Measurements from ENCODE around the gene PDILT.

PDILT gene

DNA sequence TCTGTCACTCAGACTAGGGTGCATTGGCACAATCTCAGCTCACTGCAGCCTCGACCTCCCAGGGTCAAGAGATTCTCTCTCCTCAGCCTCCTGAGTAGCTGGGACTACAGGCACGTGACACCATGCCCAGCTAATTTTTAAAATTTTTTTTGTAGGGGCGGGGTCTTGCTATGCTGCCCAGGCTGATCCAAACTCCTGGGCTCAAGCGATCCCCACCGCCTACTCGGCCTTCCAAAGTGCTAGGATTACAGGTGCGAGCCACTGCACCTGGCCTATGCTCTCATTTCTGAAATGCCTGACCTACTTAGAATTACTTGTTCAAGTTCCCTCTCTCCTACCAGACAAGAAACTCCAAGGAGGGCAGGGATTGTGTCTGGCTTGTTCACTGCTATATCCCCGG is 72.1 kb downstream of the PDILT start:
- POLR2A ChIA-PET, result no interaction called here
- peaks cover 8% of the 10 kb centered on the region; the same call in 1 of the 2 replicates for H3K4me1 ChIP-seq (ENCODE audit: control insufficient read depth, insufficient read depth, low read length)
- H3K9me3 ChIP-seq (ENCODE audit: control insufficient read depth, insufficient read depth, low read depth, low read length), result no peaks in the 10 kb centered on the region
- H3K27ac ChIP-seq (ENCODE audit: extremely low read depth, low read depth, low read length), result no peak overlapping the region
- TF ChIP-seq, protein P1, sequence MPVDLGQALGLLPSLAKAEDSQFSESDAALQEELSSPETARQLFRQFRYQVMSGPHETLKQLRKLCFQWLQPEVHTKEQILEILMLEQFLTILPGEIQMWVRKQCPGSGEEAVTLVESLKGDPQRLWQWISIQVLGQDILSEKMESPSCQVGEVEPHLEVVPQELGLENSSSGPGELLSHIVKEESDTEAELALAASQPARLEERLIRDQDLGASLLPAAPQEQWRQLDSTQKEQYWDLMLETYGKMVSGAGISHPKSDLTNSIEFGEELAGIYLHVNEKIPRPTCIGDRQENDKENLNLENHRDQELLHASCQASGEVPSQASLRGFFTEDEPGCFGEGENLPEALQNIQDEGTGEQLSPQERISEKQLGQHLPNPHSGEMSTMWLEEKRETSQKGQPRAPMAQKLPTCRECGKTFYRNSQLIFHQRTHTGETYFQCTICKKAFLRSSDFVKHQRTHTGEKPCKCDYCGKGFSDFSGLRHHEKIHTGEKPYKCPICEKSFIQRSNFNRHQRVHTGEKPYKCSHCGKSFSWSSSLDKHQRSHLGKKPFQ (tag by site-specific recombination; IDR thresholded peaks at IDR 0.05), result no peak
- no peak for TF ChIP-seq KLF16 (tag by site-specific recombination; IDR thresholded peaks at IDR 0.05)
- CTCF ChIA-PET, result no interaction called here
- H3K4me3 ChIP-seq (ENCODE audit: low read depth, low read length), result no peak overlapping the region
- H3K36me3 ChIP-seq (ENCODE audit: control insufficient read depth in 2 of 2, insufficient read depth in 1 of 2, low read length in 2 of 2), result no peaks in the 10 kb centered on the region

DNA sequence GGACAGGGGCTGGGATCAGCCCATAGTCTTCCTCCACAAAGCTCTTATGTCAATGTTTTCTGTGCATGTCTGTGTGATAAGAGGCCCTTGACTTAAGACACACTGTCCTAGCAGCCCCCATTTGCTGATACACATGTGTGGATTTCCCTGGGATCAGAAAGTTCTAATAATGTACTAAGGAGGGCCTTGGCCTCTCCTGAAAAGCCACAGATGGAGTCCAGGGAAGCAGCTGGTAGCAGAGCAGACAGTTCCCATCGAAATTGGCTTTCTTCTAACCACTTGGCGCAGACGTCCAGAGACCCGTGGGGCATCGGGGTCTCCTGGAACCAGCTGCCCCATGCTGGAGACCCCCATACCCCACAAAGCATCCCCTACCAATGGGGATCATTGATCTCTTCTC is 72.9 kb downstream of the PDILT start:
- Histone ChIP-seq H3K4me1 (ENCODE audit: control insufficient read depth, insufficient read depth, low read length) (peaks cover under 1% of the 10 kb centered on the region; the same call in 1 of the 2 replicates), H3K9me3 (ENCODE audit: control insufficient read depth, insufficient read depth, low read depth, low read length) (no peaks in the 10 kb centered on the region), H3K27ac (ENCODE audit: extremely low read depth, low read depth, low read length) (no peak overlapping the region), H3K36me3 (ENCODE audit: control insufficient read depth in 2 of 2, insufficient read depth in 1 of 2, low read length in 2 of 2) (no peaks in the 10 kb centered on the region), H3K4me3 (ENCODE audit: low read depth, low read length) (no peak overlapping the region)
- TF ChIP-seq ZNF23 (tag by site-specific recombination; IDR thresholded peaks at IDR 0.05; ENCODE audit: borderline replicate concordance), result no peak
- TF ChIP-seq, protein P2, sequence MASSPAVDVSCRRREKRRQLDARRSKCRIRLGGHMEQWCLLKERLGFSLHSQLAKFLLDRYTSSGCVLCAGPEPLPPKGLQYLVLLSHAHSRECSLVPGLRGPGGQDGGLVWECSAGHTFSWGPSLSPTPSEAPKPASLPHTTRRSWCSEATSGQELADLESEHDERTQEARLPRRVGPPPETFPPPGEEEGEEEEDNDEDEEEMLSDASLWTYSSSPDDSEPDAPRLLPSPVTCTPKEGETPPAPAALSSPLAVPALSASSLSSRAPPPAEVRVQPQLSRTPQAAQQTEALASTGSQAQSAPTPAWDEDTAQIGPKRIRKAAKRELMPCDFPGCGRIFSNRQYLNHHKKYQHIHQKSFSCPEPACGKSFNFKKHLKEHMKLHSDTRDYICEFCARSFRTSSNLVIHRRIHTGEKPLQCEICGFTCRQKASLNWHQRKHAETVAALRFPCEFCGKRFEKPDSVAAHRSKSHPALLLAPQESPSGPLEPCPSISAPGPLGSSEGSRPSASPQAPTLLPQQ (tag by site-specific recombination; IDR thresholded peaks at IDR 0.05), result no peak
- TF ChIP-seq ZNF596 (tag by site-specific recombination; IDR thresholded peaks at IDR 0.05), result no peak
- TF ChIP-seq OVOL3 (tag by site-specific recombination; IDR thresholded peaks at IDR 0.05), result no peak
- TF ChIP-seq PRDM1 (tag by site-specific recombination; IDR thresholded peaks at IDR 0.05), result no peak
- no peak for TF ChIP-seq ZNF658 (tag by site-specific recombination; IDR thresholded peaks at IDR 0.05)
- no peak for TF ChIP-seq KLF8 (tag by site-specific recombination; IDR thresholded peaks at IDR 0.05)
- TF ChIP-seq ZBTB21 (tag by site-specific recombination; IDR thresholded peaks at IDR 0.05), result no peak
- no peak for TF ChIP-seq TCF7L2 (IDR thresholded peaks at IDR 0.05; ENCODE audit: borderline replicate concordance, low read depth, low read length)
- TF ChIP-seq, protein P3, sequence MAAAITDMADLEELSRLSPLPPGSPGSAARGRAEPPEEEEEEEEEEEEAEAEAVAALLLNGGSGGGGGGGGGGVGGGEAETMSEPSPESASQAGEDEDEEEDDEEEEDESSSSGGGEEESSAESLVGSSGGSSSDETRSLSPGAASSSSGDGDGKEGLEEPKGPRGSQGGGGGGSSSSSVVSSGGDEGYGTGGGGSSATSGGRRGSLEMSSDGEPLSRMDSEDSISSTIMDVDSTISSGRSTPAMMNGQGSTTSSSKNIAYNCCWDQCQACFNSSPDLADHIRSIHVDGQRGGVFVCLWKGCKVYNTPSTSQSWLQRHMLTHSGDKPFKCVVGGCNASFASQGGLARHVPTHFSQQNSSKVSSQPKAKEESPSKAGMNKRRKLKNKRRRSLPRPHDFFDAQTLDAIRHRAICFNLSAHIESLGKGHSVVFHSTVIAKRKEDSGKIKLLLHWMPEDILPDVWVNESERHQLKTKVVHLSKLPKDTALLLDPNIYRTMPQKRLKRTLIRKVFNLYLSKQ (tag by site-specific recombination; IDR thresholded peaks at IDR 0.05; ENCODE audit: borderline replicate concordance), result no peak
- TF ChIP-seq, protein P4, sequence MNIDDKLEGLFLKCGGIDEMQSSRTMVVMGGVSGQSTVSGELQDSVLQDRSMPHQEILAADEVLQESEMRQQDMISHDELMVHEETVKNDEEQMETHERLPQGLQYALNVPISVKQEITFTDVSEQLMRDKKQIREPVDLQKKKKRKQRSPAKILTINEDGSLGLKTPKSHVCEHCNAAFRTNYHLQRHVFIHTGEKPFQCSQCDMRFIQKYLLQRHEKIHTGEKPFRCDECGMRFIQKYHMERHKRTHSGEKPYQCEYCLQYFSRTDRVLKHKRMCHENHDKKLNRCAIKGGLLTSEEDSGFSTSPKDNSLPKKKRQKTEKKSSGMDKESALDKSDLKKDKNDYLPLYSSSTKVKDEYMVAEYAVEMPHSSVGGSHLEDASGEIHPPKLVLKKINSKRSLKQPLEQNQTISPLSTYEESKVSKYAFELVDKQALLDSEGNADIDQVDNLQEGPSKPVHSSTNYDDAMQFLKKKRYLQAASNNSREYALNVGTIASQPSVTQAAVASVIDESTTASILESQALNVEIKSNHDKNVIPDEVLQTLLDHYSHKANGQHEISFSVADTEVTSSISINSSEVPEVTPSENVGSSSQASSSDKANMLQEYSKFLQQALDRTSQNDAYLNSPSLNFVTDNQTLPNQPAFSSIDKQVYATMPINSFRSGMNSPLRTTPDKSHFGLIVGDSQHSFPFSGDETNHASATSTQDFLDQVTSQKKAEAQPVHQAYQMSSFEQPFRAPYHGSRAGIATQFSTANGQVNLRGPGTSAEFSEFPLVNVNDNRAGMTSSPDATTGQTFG (tag by site-specific recombination; IDR thresholded peaks at IDR 0.05; ENCODE audit: borderline replicate concordance), result no peak
- TF ChIP-seq, protein P5, sequence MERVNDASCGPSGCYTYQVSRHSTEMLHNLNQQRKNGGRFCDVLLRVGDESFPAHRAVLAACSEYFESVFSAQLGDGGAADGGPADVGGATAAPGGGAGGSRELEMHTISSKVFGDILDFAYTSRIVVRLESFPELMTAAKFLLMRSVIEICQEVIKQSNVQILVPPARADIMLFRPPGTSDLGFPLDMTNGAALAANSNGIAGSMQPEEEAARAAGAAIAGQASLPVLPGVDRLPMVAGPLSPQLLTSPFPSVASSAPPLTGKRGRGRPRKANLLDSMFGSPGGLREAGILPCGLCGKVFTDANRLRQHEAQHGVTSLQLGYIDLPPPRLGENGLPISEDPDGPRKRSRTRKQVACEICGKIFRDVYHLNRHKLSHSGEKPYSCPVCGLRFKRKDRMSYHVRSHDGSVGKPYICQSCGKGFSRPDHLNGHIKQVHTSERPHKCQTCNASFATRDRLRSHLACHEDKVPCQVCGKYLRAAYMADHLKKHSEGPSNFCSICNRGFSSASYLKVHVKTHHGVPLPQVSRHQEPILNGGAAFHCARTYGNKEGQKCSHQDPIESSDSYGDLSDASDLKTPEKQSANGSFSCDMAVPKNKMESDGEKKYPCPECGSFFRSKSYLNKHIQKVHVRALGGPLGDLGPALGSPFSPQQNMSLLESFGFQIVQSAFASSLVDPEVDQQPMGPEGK (tag by site-specific recombination; IDR thresholded peaks at IDR 0.05), result no peak
- TF ChIP-seq, protein P6, sequence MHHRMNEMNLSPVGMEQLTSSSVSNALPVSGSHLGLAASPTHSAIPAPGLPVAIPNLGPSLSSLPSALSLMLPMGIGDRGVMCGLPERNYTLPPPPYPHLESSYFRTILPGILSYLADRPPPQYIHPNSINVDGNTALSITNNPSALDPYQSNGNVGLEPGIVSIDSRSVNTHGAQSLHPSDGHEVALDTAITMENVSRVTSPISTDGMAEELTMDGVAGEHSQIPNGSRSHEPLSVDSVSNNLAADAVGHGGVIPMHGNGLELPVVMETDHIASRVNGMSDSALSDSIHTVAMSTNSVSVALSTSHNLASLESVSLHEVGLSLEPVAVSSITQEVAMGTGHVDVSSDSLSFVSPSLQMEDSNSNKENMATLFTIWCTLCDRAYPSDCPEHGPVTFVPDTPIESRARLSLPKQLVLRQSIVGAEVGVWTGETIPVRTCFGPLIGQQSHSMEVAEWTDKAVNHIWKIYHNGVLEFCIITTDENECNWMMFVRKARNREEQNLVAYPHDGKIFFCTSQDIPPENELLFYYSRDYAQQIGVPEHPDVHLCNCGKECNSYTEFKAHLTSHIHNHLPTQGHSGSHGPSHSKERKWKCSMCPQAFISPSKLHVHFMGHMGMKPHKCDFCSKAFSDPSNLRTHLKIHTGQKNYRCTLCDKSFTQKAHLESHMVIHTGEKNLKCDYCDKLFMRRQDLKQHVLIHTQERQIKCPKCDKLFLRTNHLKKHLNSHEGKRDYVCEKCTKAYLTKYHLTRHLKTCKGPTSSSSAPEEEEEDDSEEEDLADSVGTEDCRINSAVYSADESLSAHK (tag by site-specific recombination; IDR thresholded peaks at IDR 0.05), result no peak
- no peak for TF ChIP-seq WT1 (tag by site-specific recombination; IDR thresholded peaks at IDR 0.05)
- TF ChIP-seq, protein P7, sequence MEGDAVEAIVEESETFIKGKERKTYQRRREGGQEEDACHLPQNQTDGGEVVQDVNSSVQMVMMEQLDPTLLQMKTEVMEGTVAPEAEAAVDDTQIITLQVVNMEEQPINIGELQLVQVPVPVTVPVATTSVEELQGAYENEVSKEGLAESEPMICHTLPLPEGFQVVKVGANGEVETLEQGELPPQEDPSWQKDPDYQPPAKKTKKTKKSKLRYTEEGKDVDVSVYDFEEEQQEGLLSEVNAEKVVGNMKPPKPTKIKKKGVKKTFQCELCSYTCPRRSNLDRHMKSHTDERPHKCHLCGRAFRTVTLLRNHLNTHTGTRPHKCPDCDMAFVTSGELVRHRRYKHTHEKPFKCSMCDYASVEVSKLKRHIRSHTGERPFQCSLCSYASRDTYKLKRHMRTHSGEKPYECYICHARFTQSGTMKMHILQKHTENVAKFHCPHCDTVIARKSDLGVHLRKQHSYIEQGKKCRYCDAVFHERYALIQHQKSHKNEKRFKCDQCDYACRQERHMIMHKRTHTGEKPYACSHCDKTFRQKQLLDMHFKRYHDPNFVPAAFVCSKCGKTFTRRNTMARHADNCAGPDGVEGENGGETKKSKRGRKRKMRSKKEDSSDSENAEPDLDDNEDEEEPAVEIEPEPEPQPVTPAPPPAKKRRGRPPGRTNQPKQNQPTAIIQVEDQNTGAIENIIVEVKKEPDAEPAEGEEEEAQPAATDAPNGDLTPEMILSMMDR (tag by site-specific recombination; IDR thresholded peaks at IDR 0.05), result no peak
- TF ChIP-seq, protein P8, sequence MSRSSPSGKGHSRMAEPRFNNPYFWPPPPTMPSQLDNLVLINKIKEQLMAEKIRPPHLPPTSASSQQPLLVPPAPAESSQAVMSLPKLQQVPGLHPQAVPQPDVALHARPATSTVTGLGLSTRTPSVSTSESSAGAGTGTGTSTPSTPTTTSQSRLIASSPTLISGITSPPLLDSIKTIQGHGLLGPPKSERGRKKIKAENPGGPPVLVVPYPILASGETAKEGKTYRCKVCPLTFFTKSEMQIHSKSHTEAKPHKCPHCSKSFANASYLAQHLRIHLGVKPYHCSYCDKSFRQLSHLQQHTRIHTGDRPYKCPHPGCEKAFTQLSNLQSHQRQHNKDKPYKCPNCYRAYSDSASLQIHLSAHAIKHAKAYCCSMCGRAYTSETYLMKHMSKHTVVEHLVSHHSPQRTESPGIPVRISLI (tag by site-specific recombination; IDR thresholded peaks at IDR 0.05), result no peak
- ChIA-PET CTCF (no interaction called here), POLR2A (no interaction called here)

Measured in HEK293 (cell line).